ENCODE measurements around the gene FZD8. TPM values are rescaled to one million over a fixed set of nuclear protein-coding genes. Genes with fewer than 3 reads are reported as not detected.

The FZD8 gene
- total and polyA plus RNA-seq, 2 experiments from 2014 or later: 0.47 to 8.7 TPM

GRCh38 chr10:35626971-35627507 lies 15.1 kb downstream of the FZD8 start:
- no peak overlapping the region for H3K4me2 ChIP-seq
- ATAC-seq (no peak), DNase-seq (ENCODE audit: low spot score) (no peak)
- H3K9me2 ChIP-seq (ENCODE audit: insufficient read depth): no peaks in the 10 kb centered on the region
- Mint-ChIP-seq H3K4me1 (no peaks in the 10 kb centered on the region), H3K9me3 (no peaks in the 10 kb centered on the region), H3K36me3 (ENCODE audit: low read depth) (no peaks in the 10 kb centered on the region), H3K4me3 (no peak overlapping the region), H3K27me3 (ENCODE audit: insufficient read depth, low read depth, poor library complexity) (peaks cover 4% of the 10 kb centered on the region), H3K27ac (no peak overlapping the region)
- H4K20me1 ChIP-seq (replicated peaks; ENCODE audit: insufficient read depth): no peaks in the 10 kb centered on the region
- H3K79me2 ChIP-seq (replicated peaks; ENCODE audit: insufficient read depth): no peaks in the 10 kb centered on the region
- no peaks in the 10 kb centered on the region for H3K36me3 ChIP-seq (ENCODE audit: insufficient read depth)
- TF ChIP-seq NANOG (IDR thresholded peaks at IDR 0.05; ENCODE audit: borderline replicate concordance): no peak
- TF ChIP-seq JUNB (IDR thresholded peaks at IDR 0.05; ENCODE audit: unreplicated experiment): no peak
- TF ChIP-seq EZH2 (IDR thresholded peaks at IDR 0.05; ENCODE audit: low read depth, unreplicated experiment): no peak
- TF ChIP-seq ZNF114 (CRISPR knock-in tag; IDR thresholded peaks at IDR 0.05): no peak
- no peak for TF ChIP-seq STAT1 (IDR thresholded peaks at IDR 0.05; ENCODE audit: unreplicated experiment)
- no peak for TF ChIP-seq CTCF (conservative IDR thresholded peaks at IDR 0.05; ENCODE audit: low read depth in 2 of 2)
- no peak for TF ChIP-seq ZNF331 (CRISPR knock-in tag; IDR thresholded peaks at IDR 0.05; ENCODE audit: low read depth)
- TF ChIP-seq ZNF462 (CRISPR knock-in tag; IDR thresholded peaks at IDR 0.05): no peak
- TF ChIP-seq REST (IDR thresholded peaks at IDR 0.05; ENCODE audit: unreplicated experiment): no peak
- TF ChIP-seq POLR2AphosphoS5 (IDR thresholded peaks at IDR 0.05; ENCODE audit: low read depth): no peak
- H3F3A ChIP-seq (replicated peaks; ENCODE audit: low read depth): no peaks in the 10 kb centered on the region
- no peak overlapping the region for H2AFZ ChIP-seq
- no peaks in the 10 kb centered on the region for H3K4me1 ChIP-seq (ENCODE audit: insufficient read depth)
- H3K27ac ChIP-seq (ENCODE audit: low read depth): no peak overlapping the region
- H3K27me3 ChIP-seq (ENCODE audit: insufficient read depth): no peaks in the 10 kb centered on the region
- H3K4me3 ChIP-seq: no peak overlapping the region

Measured in GM23338 (cell line).